Dendritic cell treated with granulocyte-macrophage colony-stimulating factor and Interleukin-4, amounts not matched to agents 40 ng/mL and 50 ng/mL, for 4 days (primary cell): ENCODE measurements around the gene AGAP3.

Experiments used
- H3K27ac Mint-ChIP-seq: one replicate; pipeline ENCODE4 v1.8.0; 2022; ENCODE audit warnings: mild to moderate bottlenecking, mixed read lengths
- H3K27me3 Mint-ChIP-seq: one replicate; pipeline ENCODE4 v1.8.0; 2022; ENCODE audit warnings: mild to moderate bottlenecking, mixed read lengths
- H3K36me3 Mint-ChIP-seq: one replicate; pipeline ENCODE4 v1.8.0; 2022; ENCODE audit warnings: low read depth, mixed read lengths
- H3K4me1 Mint-ChIP-seq: one replicate; pipeline ENCODE4 v1.8.0; 2022; ENCODE audit warnings: low read depth, mixed read lengths
- H3K4me3 Mint-ChIP-seq: one replicate; pipeline ENCODE4 v1.8.0; 2022; ENCODE audit warnings: mild to moderate bottlenecking, moderate library complexity, mixed read lengths
- H3K9me3 Mint-ChIP-seq: one replicate; pipeline ENCODE4 v1.8.0; 2022; ENCODE audit warnings: mixed read lengths
- intact Hi-C: fragments of 100-400 bp; cut with micrococcal nuclease; formaldehyde crosslinking; loops from one replicate; pipeline ENCODE4 v1.15.0; 2022

AGAP3 gene

DNA sequence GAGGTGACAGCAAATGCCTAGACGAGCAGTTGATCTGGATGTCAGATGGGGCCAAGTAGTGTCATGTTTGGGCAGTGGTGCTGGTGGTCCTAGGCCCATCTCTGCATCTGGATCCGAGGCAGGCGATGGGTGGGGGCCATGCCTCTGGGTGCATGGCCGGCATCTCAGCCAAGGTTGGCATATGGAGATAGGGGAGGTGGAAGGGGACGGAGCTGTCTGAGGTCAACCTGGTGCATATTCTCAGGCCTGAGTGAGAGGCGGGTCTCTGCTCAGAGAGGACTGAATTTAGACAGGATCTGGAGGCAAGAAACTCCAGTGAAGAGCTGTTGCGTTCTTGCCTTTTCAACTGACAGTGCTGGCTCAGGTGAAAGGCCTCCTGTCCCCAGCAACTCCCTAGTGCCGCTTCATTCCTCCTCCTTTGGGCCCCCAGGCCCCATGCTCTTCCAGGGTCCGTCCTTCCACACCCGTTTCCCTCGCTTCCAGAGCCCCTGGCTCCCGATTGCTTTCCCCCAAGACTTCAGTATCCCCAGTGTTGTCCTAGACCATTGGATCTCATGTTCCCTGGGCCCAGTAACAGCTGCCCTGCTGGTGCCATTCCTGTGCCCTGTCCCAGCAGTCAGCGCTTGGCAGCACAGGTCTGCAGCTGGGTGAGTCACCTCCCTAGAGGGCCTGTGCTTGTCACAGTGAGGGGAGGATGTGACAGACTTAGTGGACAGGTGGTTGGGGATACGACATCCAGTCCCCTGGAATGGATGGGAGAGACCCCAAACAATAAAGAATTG, 48.7 kb downstream of the AGAP3 start:
- Mint-ChIP-seq H3K27me3 (no peaks in the 10 kb centered on the region), H3K4me1 (no peaks in the 10 kb centered on the region), H3K36me3 (peaks cover 100% of the 10 kb centered on the region), H3K27ac (no peak overlapping the region), H3K9me3 (no peaks in the 10 kb centered on the region), H3K4me3 (no peak overlapping the region)
- intact Hi-C loops: no loop called here

DNA sequence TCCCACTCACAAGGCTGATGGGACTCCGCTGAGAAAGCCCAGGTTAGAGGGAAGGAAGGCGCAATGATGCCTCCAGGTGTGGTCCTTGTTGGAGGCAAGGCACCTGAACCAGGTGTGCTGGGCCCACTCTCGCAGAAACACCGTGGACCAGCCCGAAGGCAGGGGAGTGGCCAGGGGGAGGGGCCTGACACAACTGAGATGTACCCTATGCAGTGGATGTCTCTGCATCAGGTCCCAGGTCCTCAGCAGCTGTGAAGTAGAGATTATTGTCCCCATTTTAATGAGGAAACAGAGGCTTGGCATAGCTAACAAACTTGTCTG, 49.2 kb downstream of the AGAP3 start:
- Mint-ChIP-seq H3K36me3 (peaks cover 100% of the 10 kb centered on the region), H3K9me3 (no peaks in the 10 kb centered on the region), H3K27me3 (no peaks in the 10 kb centered on the region), H3K4me3 (no peak overlapping the region), H3K4me1 (no peaks in the 10 kb centered on the region), H3K27ac (no peak overlapping the region)
- intact Hi-C loops: no loop called here

DNA sequence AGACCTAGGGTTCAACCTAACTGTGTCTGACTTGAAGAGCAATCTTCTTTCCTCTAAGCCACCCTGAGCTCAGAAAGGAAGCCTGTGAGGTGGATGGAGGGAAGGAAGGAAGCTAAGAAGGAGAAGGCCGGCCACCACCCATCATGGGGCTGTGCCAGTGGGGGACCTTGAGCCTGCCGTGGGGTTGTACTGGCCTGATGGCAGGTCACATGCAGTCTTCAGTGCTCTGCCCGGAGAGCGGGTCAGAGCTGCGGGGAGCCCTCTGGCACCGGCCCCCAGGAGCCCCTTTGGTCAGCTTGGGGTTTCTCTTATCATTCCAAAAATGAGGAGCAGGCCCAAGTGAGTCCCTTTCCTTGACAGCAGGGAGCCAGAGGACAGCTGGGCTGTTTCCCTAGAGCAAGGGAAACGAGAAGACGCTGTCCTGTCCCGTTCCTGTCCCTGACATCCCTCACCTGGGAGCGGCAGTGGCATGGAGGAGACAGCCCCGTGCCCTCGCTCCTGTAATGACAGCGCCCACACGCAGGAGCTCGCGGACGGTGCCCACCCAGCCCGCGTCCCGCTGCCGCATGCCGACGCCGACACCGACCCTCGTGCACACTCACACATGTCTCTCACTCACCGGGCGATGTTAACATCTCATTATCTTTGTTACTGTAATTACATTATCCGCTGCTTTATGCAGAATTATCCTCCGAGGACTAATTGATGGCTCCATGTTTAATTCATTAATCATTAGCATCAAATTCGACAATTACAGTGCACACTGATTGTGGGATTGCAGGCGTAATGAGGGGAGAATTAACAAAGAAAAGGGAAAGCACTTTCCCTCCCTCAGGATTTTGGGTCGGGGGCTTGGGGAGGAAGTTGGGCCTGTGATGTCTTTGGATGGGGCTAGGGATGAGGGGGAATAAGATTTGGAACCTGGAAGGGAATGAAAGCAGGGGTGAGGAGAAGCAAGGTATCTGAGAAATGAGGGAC, 49.9 kb downstream of the AGAP3 start:
- Mint-ChIP-seq H3K4me1 (no peaks in the 10 kb centered on the region), H3K27ac (no peak overlapping the region), H3K4me3 (no peak overlapping the region), H3K9me3 (no peaks in the 10 kb centered on the region), H3K36me3 (peaks cover 100% of the 10 kb centered on the region), H3K27me3 (no peaks in the 10 kb centered on the region)
- intact Hi-C loops: no loop called here

DNA sequence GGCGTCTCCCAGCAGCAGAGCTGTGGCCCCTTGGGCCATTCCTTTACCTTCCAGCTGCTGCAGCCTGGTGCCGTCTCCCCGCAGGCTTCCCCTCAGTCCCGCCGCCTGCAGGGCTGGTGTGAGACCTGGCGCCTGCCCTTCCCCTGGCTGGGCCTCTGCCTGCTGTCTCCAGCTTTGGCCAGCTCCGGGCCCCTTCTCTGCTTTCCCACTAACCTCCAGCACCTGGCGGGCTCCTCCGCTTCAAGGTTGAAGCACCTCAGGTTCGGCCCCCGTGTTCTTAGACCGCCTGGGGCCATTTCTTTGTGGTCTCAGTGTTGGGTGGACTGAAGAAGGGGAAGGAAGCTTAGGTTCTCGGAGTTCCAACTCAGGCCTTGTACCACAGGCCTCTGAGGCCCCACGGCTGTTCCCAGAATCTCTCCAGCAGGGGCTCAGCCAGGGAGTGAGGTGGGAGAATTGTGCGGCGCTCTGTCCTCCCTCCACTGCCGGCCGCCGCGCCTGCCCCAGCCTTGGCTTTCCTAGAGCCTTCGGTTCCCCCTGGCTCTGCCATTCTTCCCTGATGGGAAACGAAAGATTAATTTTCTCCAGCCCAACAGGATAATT, 50.9 kb downstream of the AGAP3 start:
- H3K36me3 Mint-ChIP-seq: peaks cover 100% of the 10 kb centered on the region
- no peaks in the 10 kb centered on the region for H3K27me3 Mint-ChIP-seq

DNA sequence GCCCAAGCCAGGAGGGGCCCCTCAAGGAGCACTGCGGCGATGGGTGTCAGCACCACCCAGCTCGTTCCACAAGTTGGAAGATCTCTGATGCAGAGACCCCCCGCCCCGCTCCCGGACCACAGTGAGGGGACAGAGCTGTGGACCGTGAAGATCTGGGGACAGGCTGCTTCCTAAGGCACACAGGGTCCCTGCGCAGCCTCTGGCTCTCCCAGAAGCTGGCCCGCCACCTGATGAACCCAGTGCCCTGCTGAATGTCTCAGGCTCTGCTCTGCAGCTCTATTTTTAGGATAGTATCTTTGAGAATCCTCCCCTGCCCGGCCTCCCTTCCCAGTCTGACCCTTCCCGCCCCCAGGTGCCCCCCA, 51.5 kb downstream of the AGAP3 start:
- Mint-ChIP-seq H3K36me3 (peaks cover 100% of the 10 kb centered on the region), H3K9me3 (no peaks in the 10 kb centered on the region), H3K4me1 (no peaks in the 10 kb centered on the region), H3K27me3 (no peaks in the 10 kb centered on the region), H3K4me3 (no peak overlapping the region), H3K27ac (no peak overlapping the region)
- intact Hi-C loops: no loop called here

More for the DNA sequence above, 50.9 kb downstream of the AGAP3 start:
- H3K9me3 Mint-ChIP-seq: no peaks in the 10 kb centered on the region
- no peak overlapping the region for H3K4me3 Mint-ChIP-seq
- no peaks in the 10 kb centered on the region for H3K4me1 Mint-ChIP-seq
- no peak overlapping the region for H3K27ac Mint-ChIP-seq
- intact Hi-C loops: no loop called here

DNA sequence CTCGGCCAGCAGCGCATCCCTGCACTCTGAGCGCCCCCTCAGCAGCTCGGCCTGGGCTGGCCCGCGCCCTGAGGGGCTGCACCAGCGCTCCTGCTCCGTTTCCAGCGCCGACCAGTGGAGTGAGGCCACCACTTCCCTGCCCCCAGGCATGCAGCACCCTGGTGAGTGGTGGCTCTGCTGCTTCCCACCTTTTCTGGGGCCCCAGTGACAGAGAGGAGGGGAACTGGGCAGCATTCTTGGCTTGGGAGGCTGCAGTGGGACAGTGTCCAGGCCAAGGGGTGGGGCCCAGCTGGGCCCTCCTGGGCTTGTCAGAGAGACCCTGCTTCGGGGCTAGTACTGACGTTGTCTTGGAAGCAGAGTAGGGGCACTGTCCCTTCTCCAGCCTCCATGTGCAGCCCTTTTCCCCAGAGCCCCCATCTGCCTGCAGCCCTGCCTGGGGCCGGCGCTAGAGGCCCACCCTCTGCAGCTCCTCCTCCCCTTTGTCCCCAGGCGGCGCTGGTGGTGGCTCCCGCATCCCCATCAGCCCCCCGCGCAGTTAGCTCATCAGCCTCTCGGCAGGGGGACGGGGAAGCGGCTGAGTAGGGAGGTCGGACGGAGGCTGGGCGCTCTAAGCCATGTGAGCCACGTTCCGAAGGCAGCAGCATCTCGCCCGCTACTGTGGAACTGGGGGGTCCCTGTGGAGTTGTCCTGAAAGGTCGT, 52.0 kb downstream of the AGAP3 start:
- no peaks in the 10 kb centered on the region for H3K4me1 Mint-ChIP-seq
- H3K9me3 Mint-ChIP-seq: no peaks in the 10 kb centered on the region
- no peaks in the 10 kb centered on the region for H3K27me3 Mint-ChIP-seq
- H3K36me3 Mint-ChIP-seq: peaks cover 100% of the 10 kb centered on the region
- intact Hi-C loops: no loop called here
- no peak overlapping the region for H3K4me3 Mint-ChIP-seq
- H3K27ac Mint-ChIP-seq: no peak overlapping the region

DNA sequence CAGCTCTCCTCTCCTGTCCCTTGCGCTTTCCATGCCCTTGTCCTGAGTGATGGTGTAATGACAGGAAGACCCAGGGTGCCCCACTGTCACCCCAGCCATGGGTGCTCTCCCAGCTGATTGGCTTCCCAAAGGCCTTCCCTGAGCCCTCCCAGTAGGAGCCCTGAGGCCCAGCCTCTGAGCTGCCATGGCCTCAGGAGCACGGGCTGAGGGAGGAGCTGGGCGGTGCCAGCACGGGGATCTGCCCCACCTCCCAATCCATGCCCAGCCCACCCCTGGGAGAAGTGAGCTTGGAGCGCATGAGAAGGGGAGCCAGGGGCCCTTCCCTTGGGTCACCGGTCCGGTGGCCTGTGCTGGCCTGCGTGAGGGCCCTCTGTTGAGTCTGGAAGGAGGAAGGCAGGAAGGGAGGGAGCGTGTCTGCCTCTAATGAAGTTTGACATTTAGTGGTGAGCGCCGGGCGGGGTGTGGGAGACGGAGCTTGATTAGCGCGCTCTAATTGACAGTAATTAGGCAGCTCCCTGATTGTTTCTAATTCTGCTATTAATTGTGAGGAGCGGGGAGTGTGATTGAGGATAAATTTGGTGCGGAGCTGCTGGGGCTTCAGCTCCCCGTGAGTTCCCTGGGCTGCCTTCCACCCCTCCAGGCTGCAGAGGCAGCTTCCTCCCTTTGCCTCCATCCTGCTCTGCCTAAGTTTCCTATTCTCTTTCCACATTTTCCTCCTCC, 53.0 kb downstream of the AGAP3 start:
- Mint-ChIP-seq H3K4me1 (no peaks in the 10 kb centered on the region), H3K27ac (no peak overlapping the region), H3K27me3 (no peaks in the 10 kb centered on the region), H3K9me3 (no peaks in the 10 kb centered on the region), H3K36me3 (peaks cover 100% of the 10 kb centered on the region), H3K4me3 (no peak overlapping the region)
- intact Hi-C loops: no loop called here

DNA sequence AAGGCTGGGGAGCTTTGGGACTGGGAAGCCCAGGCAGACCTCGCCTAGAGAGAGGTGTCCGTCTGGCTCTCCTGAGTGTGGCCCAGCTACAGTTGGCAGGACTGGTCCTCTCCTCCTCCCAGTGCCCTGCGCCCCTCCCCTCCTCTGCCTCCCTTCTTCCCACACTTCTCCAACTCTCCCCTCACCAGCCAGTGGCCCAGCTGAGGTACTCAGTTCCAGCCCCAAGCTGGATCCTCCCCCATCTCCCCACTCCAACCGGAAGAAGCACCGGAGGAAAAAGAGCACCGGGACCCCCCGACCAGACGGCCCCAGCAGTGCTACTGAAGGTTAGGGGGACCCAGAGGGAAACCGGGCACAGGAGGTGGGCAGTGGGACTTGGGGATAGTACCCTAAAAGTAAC, 53.5 kb downstream of the AGAP3 start:
- Mint-ChIP-seq H3K4me3 (no peak overlapping the region), H3K27me3 (no peaks in the 10 kb centered on the region), H3K27ac (no peak overlapping the region), H3K4me1 (no peaks in the 10 kb centered on the region), H3K36me3 (peaks cover 100% of the 10 kb centered on the region), H3K9me3 (no peaks in the 10 kb centered on the region)
- intact Hi-C loops: no loop called here

DNA sequence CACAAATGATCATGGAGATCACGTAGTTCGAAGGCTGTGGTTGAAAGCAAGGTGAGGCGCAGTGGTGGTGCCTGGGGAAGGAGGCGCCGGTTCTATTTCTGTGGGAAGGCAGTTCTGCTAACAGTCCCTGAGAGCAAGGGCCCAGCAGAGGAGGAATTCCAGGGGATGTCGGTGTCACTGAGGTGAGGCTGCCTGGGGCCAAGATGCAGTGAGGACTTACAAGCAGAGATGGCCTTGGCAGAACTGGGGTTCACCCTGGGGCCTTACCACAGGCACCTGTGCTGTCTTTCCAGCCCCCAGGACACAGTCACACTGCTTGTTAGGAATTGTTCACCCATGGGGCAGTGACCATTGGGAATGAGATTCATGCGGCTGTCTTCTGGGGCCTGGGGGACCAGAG, 54.6 kb downstream of the AGAP3 start:
- no peaks in the 10 kb centered on the region for H3K9me3 Mint-ChIP-seq
- no peaks in the 10 kb centered on the region for H3K27me3 Mint-ChIP-seq
- H3K27ac Mint-ChIP-seq: no peak overlapping the region
- H3K4me3 Mint-ChIP-seq: no peak overlapping the region
- H3K36me3 Mint-ChIP-seq: peaks cover 94% of the 10 kb centered on the region
- no peaks in the 10 kb centered on the region for H3K4me1 Mint-ChIP-seq
- intact Hi-C loops: no loop called here

DNA sequence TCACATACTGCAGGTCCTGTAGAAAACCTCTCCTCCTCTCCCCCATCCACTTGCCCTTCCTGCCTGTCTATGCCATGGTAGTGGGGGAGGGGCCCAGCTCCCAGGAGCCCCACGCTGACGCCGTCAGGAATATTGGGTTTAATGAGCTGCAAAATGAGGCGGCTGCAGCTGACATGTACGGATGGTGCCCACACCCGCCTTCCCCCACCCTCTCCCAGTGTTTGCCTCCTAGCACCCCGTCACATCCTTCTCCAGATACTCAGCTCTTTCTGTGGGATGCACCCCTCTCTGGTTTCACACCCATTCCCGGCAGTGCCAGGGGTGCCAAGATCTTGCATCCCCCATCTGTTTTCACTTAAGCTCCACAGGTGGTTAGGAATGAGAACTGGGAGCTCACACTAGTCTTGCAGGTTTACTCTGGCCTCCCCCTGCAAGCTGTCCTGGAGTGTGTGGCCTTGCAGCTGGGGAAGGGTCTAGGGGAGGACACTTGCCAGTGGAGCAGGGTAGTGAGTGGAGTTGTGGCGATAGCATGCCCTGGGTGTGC, 55.1 kb downstream of the AGAP3 start:
- no peak overlapping the region for H3K27ac Mint-ChIP-seq
- H3K9me3 Mint-ChIP-seq: no peaks in the 10 kb centered on the region
- H3K4me3 Mint-ChIP-seq: no peak overlapping the region

DNA sequence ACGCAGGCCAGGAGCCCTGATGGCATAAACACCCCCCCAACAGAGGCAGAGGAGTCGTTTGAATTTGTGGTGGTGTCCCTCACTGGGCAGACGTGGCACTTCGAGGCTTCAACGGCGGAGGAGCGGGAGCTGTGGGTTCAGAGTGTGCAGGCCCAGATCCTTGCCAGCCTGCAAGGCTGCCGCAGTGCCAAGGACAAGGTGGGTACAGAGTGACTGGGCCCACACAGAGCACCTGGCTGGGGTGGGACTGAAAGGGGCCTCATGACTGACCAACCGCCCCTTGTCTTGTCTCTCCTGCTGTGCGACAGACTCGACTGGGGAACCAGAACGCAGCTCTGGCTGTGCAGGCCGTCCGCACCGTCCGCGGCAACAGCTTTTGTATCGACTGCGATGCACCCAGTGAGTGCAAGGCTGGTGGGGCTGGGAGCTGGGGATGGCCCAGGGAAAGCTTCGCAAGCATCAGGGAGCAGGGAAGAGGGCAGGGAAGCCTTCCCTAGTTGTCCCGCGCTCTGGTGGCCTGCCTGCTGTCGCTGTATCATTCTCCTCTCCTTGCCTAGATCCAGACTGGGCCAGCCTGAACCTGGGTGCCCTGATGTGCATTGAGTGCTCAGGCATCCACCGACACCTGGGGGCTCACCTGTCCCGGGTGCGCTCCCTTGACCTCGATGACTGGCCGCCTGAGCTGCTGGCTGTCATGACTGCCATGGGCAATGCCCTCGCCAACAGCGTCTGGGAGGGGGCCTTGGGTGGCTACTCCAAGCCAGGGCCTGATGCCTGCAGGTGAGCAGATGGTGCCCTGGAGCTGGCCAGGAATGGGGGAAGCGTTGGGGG, 55.8 kb downstream of the AGAP3 start:
- Mint-ChIP-seq H3K36me3 (peaks cover 81% of the 10 kb centered on the region), H3K4me3 (no peak overlapping the region), H3K27ac (no peak overlapping the region), H3K27me3 (no peaks in the 10 kb centered on the region), H3K9me3 (no peaks in the 10 kb centered on the region), H3K4me1 (no peaks in the 10 kb centered on the region)
- intact Hi-C loops: no loop called here

More for the DNA sequence above, 55.1 kb downstream of the AGAP3 start:
- H3K36me3 Mint-ChIP-seq: peaks cover 88% of the 10 kb centered on the region
- intact Hi-C loops: no loop called here
- no peaks in the 10 kb centered on the region for H3K4me1 Mint-ChIP-seq
- no peaks in the 10 kb centered on the region for H3K27me3 Mint-ChIP-seq

DNA sequence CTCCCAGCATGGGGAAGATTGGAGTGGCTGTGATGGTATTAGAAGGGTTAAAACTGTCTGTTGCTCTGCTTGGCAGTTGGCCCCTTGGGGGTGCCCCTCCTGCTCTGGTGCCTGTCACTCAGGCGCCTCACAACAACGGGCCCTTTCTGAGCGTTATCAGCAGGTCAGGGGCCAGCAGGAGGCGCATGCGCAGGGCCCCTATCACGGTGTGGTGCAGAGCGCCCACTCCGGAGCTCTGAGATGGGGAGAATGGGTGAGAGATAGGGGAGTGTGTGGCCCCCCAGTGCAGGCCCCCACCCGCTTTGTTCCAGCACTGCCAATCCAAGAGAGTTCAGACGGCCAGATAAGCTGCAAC, 56.4 kb downstream of the AGAP3 start:
- no peak overlapping the region for H3K4me3 Mint-ChIP-seq
- no peaks in the 10 kb centered on the region for H3K27me3 Mint-ChIP-seq
- intact Hi-C loops: no loop called here
- no peaks in the 10 kb centered on the region for H3K9me3 Mint-ChIP-seq
- H3K4me1 Mint-ChIP-seq: no peaks in the 10 kb centered on the region
- peaks cover 75% of the 10 kb centered on the region for H3K36me3 Mint-ChIP-seq
- no peak overlapping the region for H3K27ac Mint-ChIP-seq
